ENCODE measurements around the gene NDUFAF7. TPM values are rescaled to one million over a fixed set of nuclear protein-coding genes. Genes with fewer than 3 reads are reported as not detected.

NDUFAF7 gene
- total and polyA plus RNA-seq, 10 of the 15 experiments (the other 5 are each of a cell fraction or from before 2014, with no cell fraction given): 16.6 to 39.5 (median 24.3) TPM

GRCh38 chr2:37244017-37244416 lies 12.6 kb downstream of the NDUFAF7 start (continued):
- TF ChIP-seq SKIL (IDR thresholded peaks at IDR 0.05; ENCODE audit: low read depth, poor library complexity, severe bottlenecking): peak; percentile 63
- TF ChIP-seq MTA3 (IDR thresholded peaks at IDR 0.05; ENCODE audit: borderline replicate concordance, low read length): no peak
- peak; percentile 55; the same call in 1 of the 2 replicates for TF ChIP-seq RUNX3 (IDR thresholded peaks at IDR 0.05; ENCODE audit: low read length)
- TF ChIP-seq SMAD5 (IDR thresholded peaks at IDR 0.05; ENCODE audit: low read depth): no peak
- TF ChIP-seq NRF1 (conservative IDR thresholded peaks at IDR 0.05; ENCODE audit: low read depth, low read length): no peak
- TF ChIP-seq CREB1 (IDR thresholded peaks at IDR 0.05; ENCODE audit: low read depth): 0 out of 2 replicates have a peak, but pooled peaks have one; percentile 40
- TF ChIP-seq RELB (IDR thresholded peaks at IDR 0.05; ENCODE audit: low read depth): no peak
- TF ChIP-seq BRCA1 (IDR thresholded peaks at IDR 0.05; ENCODE audit: low read depth, low read length): no peak
- TF ChIP-seq ZNF384 (IDR thresholded peaks at IDR 0.05; ENCODE audit: borderline replicate concordance, low read depth, low read length): no peak
- no peak for TF ChIP-seq ZBTB11 (CRISPR knock-in tag; IDR thresholded peaks at IDR 0.05)
- TF ChIP-seq HCFC1 (IDR thresholded peaks at IDR 0.05; ENCODE audit: low read length): no peak
- TF ChIP-seq ATF7 (IDR thresholded peaks at IDR 0.05; ENCODE audit: low read depth): peak; percentile 51; the same call in 1 of the 2 replicates
- no peak for TF ChIP-seq EGR1 (IDR thresholded peaks at IDR 0.05; ENCODE audit: borderline replicate concordance in 1 of 2, low read depth in 2 of 2, low read length in 2 of 2)
- TF ChIP-seq TARDBP (IDR thresholded peaks at IDR 0.05; ENCODE audit: borderline replicate concordance): no peak
- TF ChIP-seq LARP7 (IDR thresholded peaks at IDR 0.05): no peak
- no peak for TF ChIP-seq REST (IDR thresholded peaks at IDR 0.05; ENCODE audit: low read depth, low read length)
- TF ChIP-seq RELA (IDR thresholded peaks at IDR 0.05; ENCODE audit: borderline replicate concordance, partially characterized antibody): no peak
- no peak for TF ChIP-seq KLF5 (IDR thresholded peaks at IDR 0.05; ENCODE audit: partially characterized antibody)
- no peak for TF ChIP-seq TCF7 (IDR thresholded peaks at IDR 0.05; ENCODE audit: borderline replicate concordance)
- TF ChIP-seq RB1 (IDR thresholded peaks at IDR 0.05; ENCODE audit: borderline replicate concordance): no peak
- TF ChIP-seq HDGF (IDR thresholded peaks at IDR 0.05): no peak
